HepG2 (cell line): ENCODE measurements around the gene DNAAF3. TPM values are rescaled to one million over a fixed set of nuclear protein-coding genes. Genes with fewer than 3 reads are reported as not detected.

Source experiments
- ADNP ChIP-seq: sonication (generic); formaldehyde crosslinking; IDR thresholded peaks from 2 replicates; pipeline ENCODE4 v1.4.0; 2020; ENCODE audit warnings: missing genetic modification reagents
- CCDC6 ChIP-seq: sonication (generic); formaldehyde crosslinking; IDR thresholded peaks from 2 replicates; pipeline ENCODE4 v1.8.1; 2022; ENCODE audit warnings: mild to moderate bottlenecking, missing genetic modification reagents, moderate library complexity
- GABPB1 ChIP-seq: IDR thresholded peaks from 2 replicates; pipeline ENCODE4 v1.6.1; 2016; ENCODE audit warnings: mild to moderate bottlenecking, missing genetic modification reagents, moderate library complexity, missing compliant biosample characterization
- HCFC1 ChIP-seq: fragments of 150-350 bp; IDR thresholded peaks from 2 replicates; pipeline ENCODE4 v1.6.1; 2014; ENCODE audit warnings: low read depth, low read length
- HMG20B ChIP-seq: conservative IDR thresholded peaks from 2 replicates; pipeline ENCODE4 v1.6.1; 2016; ENCODE audit warnings: missing genetic modification reagents, missing compliant biosample characterization
- KLF11 ChIP-seq: IDR thresholded peaks from 2 replicates; pipeline ENCODE4 v1.6.1; 2016; ENCODE audit warnings: missing compliant biosample characterization
- MLX ChIP-seq: IDR thresholded peaks from 2 replicates; pipeline ENCODE4 v1.6.1; 2016
- NFRKB ChIP-seq: fragments of 450-650 bp; IDR thresholded peaks from 2 replicates; pipeline ENCODE4 v1.6.1; 2017
- POLR2AphosphoS2 ChIP-seq: IDR thresholded peaks from 2 replicates; pipeline ENCODE4 v1.6.1; 2011; ENCODE audit warnings: low read depth, low read length, improper control_type of control experiment
- PPARG ChIP-seq: conservative IDR thresholded peaks from 2 replicates; pipeline ENCODE4 v1.6.1; 2016; ENCODE audit warnings: missing biosample characterization, missing genetic modification reagents
- PREB ChIP-seq: sonication (generic); formaldehyde crosslinking; IDR thresholded peaks from 2 replicates; pipeline ENCODE4 v1.4.0; 2020; ENCODE audit warnings: missing genetic modification reagents
- RCOR2 ChIP-seq: IDR thresholded peaks from 2 replicates; pipeline ENCODE4 v1.6.1; 2016; ENCODE audit warnings: missing biosample characterization, missing genetic modification reagents
- REL ChIP-seq: sonication (generic); formaldehyde crosslinking; conservative IDR thresholded peaks from 2 replicates; pipeline ENCODE4 v1.8.0; 2022; ENCODE audit warnings: mild to moderate bottlenecking, missing genetic modification reagents, moderate library complexity
- RXRA ChIP-seq: sonication (generic); formaldehyde crosslinking; IDR thresholded peaks from 2 replicates; pipeline ENCODE4 v1.5.1; 2020; ENCODE audit warnings: missing genetic modification reagents
- SNAPC2 ChIP-seq: sonication (generic); formaldehyde crosslinking; IDR thresholded peaks from 2 replicates; pipeline ENCODE4 v1.8.1; 2022; ENCODE audit warnings: mild to moderate bottlenecking, missing genetic modification reagents
- ZKSCAN1 ChIP-seq: fragments of 150-350 bp; IDR thresholded peaks from 2 replicates; pipeline ENCODE4 v1.6.1; 2014; ENCODE audit warnings: low read length
- ZNF180 ChIP-seq: sonication (generic); formaldehyde crosslinking; IDR thresholded peaks from 2 replicates; pipeline ENCODE4 v1.4.0; 2020; ENCODE audit warnings: low read depth, missing genetic modification reagents, borderline replicate concordance
- ZNF432 ChIP-seq: sonication (generic); formaldehyde crosslinking; IDR thresholded peaks from 2 replicates; pipeline ENCODE4 v1.5.0; 2020; ENCODE audit warnings: missing genetic modification reagents, mild to moderate bottlenecking, borderline replicate concordance
- ZNF44 ChIP-seq: sonication (generic); formaldehyde crosslinking; IDR thresholded peaks from 2 replicates; pipeline ENCODE4 v1.5.1; 2020; ENCODE audit warnings: mild to moderate bottlenecking, missing genetic modification reagents
- ZNF446 ChIP-seq: sonication (generic); formaldehyde crosslinking; IDR thresholded peaks from 2 replicates; pipeline ENCODE4 v1.5.0; 2020; ENCODE audit warnings: mild to moderate bottlenecking, missing genetic modification reagents
- ZNF543 ChIP-seq: sonication (generic); formaldehyde crosslinking; IDR thresholded peaks from 2 replicates; pipeline ENCODE4 v1.4.0; 2020; ENCODE audit warnings: mild to moderate bottlenecking, missing genetic modification reagents
- ZNF773 ChIP-seq: sonication (generic); formaldehyde crosslinking; IDR thresholded peaks from 2 replicates; pipeline ENCODE4 v1.4.0; 2020; ENCODE audit warnings: missing genetic modification reagents, borderline replicate concordance
- ZSCAN29 ChIP-seq: sonication (generic); formaldehyde crosslinking; conservative IDR thresholded peaks from 2 replicates; pipeline ENCODE4 v1.4.0; 2020; ENCODE audit warnings: mild to moderate bottlenecking, missing genetic modification reagents
- polyA plus RNA-seq, 8 experiments: library from polyadenylated mRNA; depleted of rRNA in 3 of 8; stranded (reverse) in 7 of 8; unstranded in 1 of 8; fragments of >200 nt; fragmentation: Illumina TruSeq in 4 of 8; extraction: Trizol in 4 of 8; gene quantifications; 2 replicates each; pipeline versions ENCODE4 v1.2.1 to v1.2.3, GENCODE V29; 2011 to 2016; ENCODE audit warnings: low read depth in 4 of 8, missing spikeins in 1 of 8, mixed read lengths in 1 of 8; ENCODE audit not compliant: insufficient read depth in 1 of 8
- total RNA-seq, 5 experiments: library from RNA; depleted of rRNA; stranded (reverse); fragments of >200 nt; fragmentation: Illumina TruSeq; extraction: Trizol; gene quantifications; 2 replicates each; pipeline ENCODE4 v1.2.3, GENCODE V29; 2016; ENCODE audit warnings: low read depth in 1 of 5
- TF ChIP-seq, protein P1 (sequence below): sonication (generic); formaldehyde crosslinking; conservative IDR thresholded peaks from 2 replicates; pipeline ENCODE4 v1.4.0; 2020; ENCODE audit warnings: missing genetic modification reagents
- TF ChIP-seq, protein P2 (sequence below): IDR thresholded peaks from 2 replicates; pipeline ENCODE4 v1.6.1; 2016; ENCODE audit warnings: missing genetic modification reagents, missing compliant biosample characterization
- TF ChIP-seq, protein P3 (sequence below): sonication (generic); formaldehyde crosslinking; IDR thresholded peaks from 2 replicates; pipeline ENCODE4 v1.5.0; 2020; ENCODE audit warnings: missing genetic modification reagents, mild to moderate bottlenecking, borderline replicate concordance

DNAAF3 gene
- total and polyA plus RNA-seq, 2 of the 13 experiments (the other 11 are each of a cell fraction or from before 2014, with no cell fraction given), result 0.30 to 0.40 TPM

- TF ChIP-seq HMG20B (CRISPR knock-in tag) (no peak), KLF11 (CRISPR knock-in tag) (no peak), ZKSCAN1 (no peak), ZNF180 (CRISPR knock-in tag) (no peak), PPARG (CRISPR knock-in tag) (no peak), CCDC6 (CRISPR knock-in tag) (no peak), POLR2AphosphoS2 (no peak), ZNF44 (CRISPR knock-in tag) (no peak), ZNF432 (CRISPR knock-in tag) (no peak), GABPB1 (CRISPR knock-in tag) (peak; percentile 83), PREB (CRISPR knock-in tag) (no peak), NFRKB (no peak), ZSCAN29 (CRISPR knock-in tag) (no peak), RXRA (CRISPR knock-in tag) (0 out of 2 replicates have a peak, but pooled peaks have one; percentile 5), ADNP (CRISPR knock-in tag) (no peak), MLX (no peak), ZNF446 (CRISPR knock-in tag) (no peak), SNAPC2 (CRISPR knock-in tag) (no peak), RCOR2 (CRISPR knock-in tag) (no peak), REL (CRISPR knock-in tag) (no peak), ZNF543 (CRISPR knock-in tag) (no peak), HCFC1 (peak; percentile 93), ZNF773 (no peak)
- TF ChIP-seq, protein P1, sequence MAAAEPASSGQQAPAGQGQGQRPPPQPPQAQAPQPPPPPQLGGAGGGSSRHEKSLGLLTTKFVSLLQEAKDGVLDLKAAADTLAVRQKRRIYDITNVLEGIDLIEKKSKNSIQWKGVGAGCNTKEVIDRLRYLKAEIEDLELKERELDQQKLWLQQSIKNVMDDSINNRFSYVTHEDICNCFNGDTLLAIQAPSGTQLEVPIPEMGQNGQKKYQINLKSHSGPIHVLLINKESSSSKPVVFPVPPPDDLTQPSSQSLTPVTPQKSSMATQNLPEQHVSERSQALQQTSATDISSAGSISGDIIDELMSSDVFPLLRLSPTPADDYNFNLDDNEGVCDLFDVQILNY (CRISPR knock-in tag), result no peak
- TF ChIP-seq, protein P2, sequence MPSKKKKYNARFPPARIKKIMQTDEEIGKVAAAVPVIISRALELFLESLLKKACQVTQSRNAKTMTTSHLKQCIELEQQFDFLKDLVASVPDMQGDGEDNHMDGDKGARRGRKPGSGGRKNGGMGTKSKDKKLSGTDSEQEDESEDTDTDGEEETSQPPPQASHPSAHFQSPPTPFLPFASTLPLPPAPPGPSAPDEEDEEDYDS (CRISPR knock-in tag), result 0 out of 2 replicates have a peak, but pooled peaks have one; percentile 4
- TF ChIP-seq, protein P3, sequence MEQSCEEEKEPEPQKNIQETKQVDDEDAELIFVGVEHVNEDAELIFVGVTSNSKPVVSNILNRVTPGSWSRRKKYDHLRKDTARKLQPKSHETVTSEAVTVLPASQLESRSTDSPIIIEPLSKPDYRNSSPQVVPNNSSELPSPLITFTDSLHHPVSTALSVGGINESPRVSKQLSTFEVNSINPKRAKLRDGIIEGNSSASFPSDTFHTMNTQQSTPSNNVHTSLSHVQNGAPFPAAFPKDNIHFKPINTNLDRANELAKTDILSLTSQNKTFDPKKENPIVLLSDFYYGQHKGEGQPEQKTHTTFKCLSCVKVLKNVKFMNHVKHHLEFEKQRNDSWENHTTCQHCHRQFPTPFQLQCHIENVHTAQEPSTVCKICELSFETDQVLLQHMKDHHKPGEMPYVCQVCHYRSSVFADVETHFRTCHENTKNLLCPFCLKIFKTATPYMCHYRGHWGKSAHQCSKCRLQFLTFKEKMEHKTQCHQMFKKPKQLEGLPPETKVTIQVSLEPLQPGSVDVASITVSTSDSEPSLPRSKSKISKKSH (CRISPR knock-in tag), result no peak
Observed at GRCh38 chr19:55165952-55166529, 372 bp downstream of the DNAAF3 start (continued).
